Neuron (in vitro differentiated cells): ENCODE results near the gene SLC9A6.

Experiments used
- H2AFZ ChIP-seq: one replicate; pipeline ENCODE4 v1.6.1; 2013; ENCODE audit warnings: low read depth, mild to moderate bottlenecking, inconsistent platforms, low read length, moderate library complexity
- H3K27me3 ChIP-seq: one replicate; pipeline ENCODE4 v1.6.1; 2013; ENCODE audit warnings: low read length; ENCODE audit not compliant: insufficient read depth
- H3K36me3 ChIP-seq: one replicate; pipeline ENCODE4 v1.6.1; 2013; ENCODE audit warnings: low read length; ENCODE audit not compliant: insufficient read depth
- H3K4me1 ChIP-seq: one replicate; pipeline ENCODE4 v1.6.1; 2013; ENCODE audit warnings: low read length; ENCODE audit not compliant: insufficient read depth
- H3K4me3 ChIP-seq: 2 replicates; pipeline ENCODE4 v1.5.1; 2013; ENCODE audit warnings: mild to moderate bottlenecking, low read length, moderate library complexity
- H3K9me3 ChIP-seq: one replicate; pipeline ENCODE4 v1.6.1; 2013; ENCODE audit warnings: low read length

The SLC9A6 gene

GRCh38 chrX:135985973-135986310 is 707 bp downstream of the SLC9A6 start:
- H3K4me1 ChIP-seq, result peaks cover 7% of the 10 kb centered on the region
- H3K36me3 ChIP-seq, result no peaks in the 10 kb centered on the region
- H2AFZ ChIP-seq, result peak overlapping the region; percentile 18
- no peaks in the 10 kb centered on the region for H3K9me3 ChIP-seq
- no peaks in the 10 kb centered on the region for H3K27me3 ChIP-seq
- peak overlapping the region; percentile 72 for H3K4me3 ChIP-seq

GRCh38 chrX:135988245-135988644 is 3.0 kb downstream of the SLC9A6 start:
- no peak overlapping the region for H2AFZ ChIP-seq
- H3K27me3 ChIP-seq, result no peaks in the 10 kb centered on the region
- H3K9me3 ChIP-seq, result no peaks in the 10 kb centered on the region
- H3K36me3 ChIP-seq, result no peaks in the 10 kb centered on the region
- no peak overlapping the region for H3K4me3 ChIP-seq
- H3K4me1 ChIP-seq, result peaks cover 7% of the 10 kb centered on the region

- Histone ChIP-seq H3K27me3 (no peaks in the 10 kb centered on the region), H3K9me3 (peaks cover 1% of the 10 kb centered on the region), H3K4me3 (no peak overlapping the region), H2AFZ (no peak overlapping the region), H3K4me1 (no peaks in the 10 kb centered on the region), H3K36me3 (peaks cover 3% of the 10 kb centered on the region)
These were observed 29.8 kb downstream of the SLC9A6 start for GRCh38 chrX:136015016-136015415.

GRCh38 chrX:136016881-136017280 is 31.6 kb downstream of the SLC9A6 start:
- no peaks in the 10 kb centered on the region for H3K4me1 ChIP-seq
- peaks cover 4% of the 10 kb centered on the region for H3K9me3 ChIP-seq
- H3K36me3 ChIP-seq, result peaks cover 6% of the 10 kb centered on the region
- H2AFZ ChIP-seq, result no peak overlapping the region
- no peak overlapping the region for H3K4me3 ChIP-seq
- H3K27me3 ChIP-seq, result no peaks in the 10 kb centered on the region

GRCh38 chrX:136019226-136019625 is 34.0 kb downstream of the SLC9A6 start:
- peaks cover 6% of the 10 kb centered on the region for H3K36me3 ChIP-seq
- no peaks in the 10 kb centered on the region for H3K27me3 ChIP-seq
- peaks cover 4% of the 10 kb centered on the region for H3K9me3 ChIP-seq
- H3K4me3 ChIP-seq, result no peak overlapping the region
- peaks cover 3% of the 10 kb centered on the region for H3K4me1 ChIP-seq
- no peak overlapping the region for H2AFZ ChIP-seq

- H3K36me3 ChIP-seq, result peaks cover 6% of the 10 kb centered on the region
- H3K9me3 ChIP-seq, result peaks cover 4% of the 10 kb centered on the region
- H2AFZ ChIP-seq, result no peak overlapping the region
- H3K27me3 ChIP-seq, result no peaks in the 10 kb centered on the region
- H3K4me3 ChIP-seq, result no peak overlapping the region
- peaks cover 6% of the 10 kb centered on the region for H3K4me1 ChIP-seq
These were observed 35.9 kb downstream of the SLC9A6 start for GRCh38 chrX:136021160-136021559.

GRCh38 chrX:136021903-136022302 is 36.7 kb downstream of the SLC9A6 start:
- Histone ChIP-seq H3K4me1 (peaks cover 6% of the 10 kb centered on the region), H3K9me3 (peaks cover 4% of the 10 kb centered on the region), H3K27me3 (no peaks in the 10 kb centered on the region), H3K4me3 (no peak overlapping the region), H2AFZ (no peak overlapping the region), H3K36me3 (peaks cover 6% of the 10 kb centered on the region)

- peaks cover 2% of the 10 kb centered on the region for H3K9me3 ChIP-seq
- H3K4me1 ChIP-seq, result peaks cover 13% of the 10 kb centered on the region
- no peak overlapping the region for H2AFZ ChIP-seq
- H3K27me3 ChIP-seq, result no peaks in the 10 kb centered on the region
- H3K4me3 ChIP-seq, result no peak overlapping the region
- peaks cover 3% of the 10 kb centered on the region for H3K36me3 ChIP-seq
These were observed 39.9 kb downstream of the SLC9A6 start for GRCh38 chrX:136025091-136025490.

GRCh38 chrX:136028383-136028984 is 43.2 kb downstream of the SLC9A6 start:
- H3K9me3 ChIP-seq, result no peaks in the 10 kb centered on the region
- no peak overlapping the region for H2AFZ ChIP-seq
- H3K36me3 ChIP-seq, result peaks cover 3% of the 10 kb centered on the region

GRCh38 chrX:136029766-136030165 is 44.5 kb downstream of the SLC9A6 start:
- Histone ChIP-seq H3K36me3 (peaks cover 3% of the 10 kb centered on the region), H3K4me3 (no peak overlapping the region), H2AFZ (no peak overlapping the region), H3K4me1 (peaks cover 12% of the 10 kb centered on the region), H3K27me3 (peaks cover 3% of the 10 kb centered on the region), H3K9me3 (no peaks in the 10 kb centered on the region)

More at GRCh38 chrX:136028383-136028984, 43.2 kb downstream of the SLC9A6 start:
- Histone ChIP-seq H3K4me3 (no peak overlapping the region), H3K4me1 (peaks cover 12% of the 10 kb centered on the region), H3K27me3 (peaks cover 1% of the 10 kb centered on the region)

GRCh38 chrX:136030303-136031191 is 45.3 kb downstream of the SLC9A6 start:
- Histone ChIP-seq H3K36me3 (peaks cover 3% of the 10 kb centered on the region), H3K4me1 (peaks cover 9% of the 10 kb centered on the region), H2AFZ (no peak overlapping the region), H3K4me3 (no peak overlapping the region), H3K9me3 (no peaks in the 10 kb centered on the region), H3K27me3 (peaks cover 3% of the 10 kb centered on the region)

GRCh38 chrX:136031626-136032025 is 46.4 kb downstream of the SLC9A6 start:
- Histone ChIP-seq H3K4me3 (no peak overlapping the region), H3K9me3 (no peaks in the 10 kb centered on the region), H3K4me1 (peaks cover 9% of the 10 kb centered on the region), H3K27me3 (peaks cover 3% of the 10 kb centered on the region), H3K36me3 (peaks cover 3% of the 10 kb centered on the region), H2AFZ (no peak overlapping the region)

GRCh38 chrX:136032370-136032769 is 47.1 kb downstream of the SLC9A6 start:
- peaks cover 3% of the 10 kb centered on the region for H3K27me3 ChIP-seq
- no peaks in the 10 kb centered on the region for H3K9me3 ChIP-seq
- H2AFZ ChIP-seq, result no peak overlapping the region
- H3K4me1 ChIP-seq, result peaks cover 9% of the 10 kb centered on the region
- no peak overlapping the region for H3K4me3 ChIP-seq
- H3K36me3 ChIP-seq, result peaks cover 3% of the 10 kb centered on the region
